HG03354 (cell line): ENCODE data around the gene GRIA2.

Experiments used
- ATAC-seq: cut with Tn5 transposase; IDR thresholded peaks from one replicate; pipeline ENCODE4 v1.9.1; 2021; ENCODE audit warnings: mild to moderate bottlenecking; ENCODE audit not compliant: unreplicated experiment, poor library complexity, severe bottlenecking

The GRIA2 gene

GRCh38 chr4:157358439-157358838 lies 137.9 kb downstream of the GRIA2 start:
- no peak for ATAC-seq

- ATAC-seq: no peak
Observed at GRCh38 chr4:157358851-157359250, 138.3 kb downstream of the GRIA2 start.

- ATAC-seq: no peak
Observed at GRCh38 chr4:157363360-157363759, 142.8 kb downstream of the GRIA2 start.

GRCh38 chr4:157372154-157372553 lies 151.6 kb downstream of the GRIA2 start:
- no peak for ATAC-seq

GRCh38 chr4:157372567-157372966 lies 152.0 kb downstream of the GRIA2 start:
- no peak for ATAC-seq

GRCh38 chr4:157389741-157390140 lies 169.2 kb downstream of the GRIA2 start:
- ATAC-seq: no peak

- no peak for ATAC-seq
Observed at GRCh38 chr4:157405070-157405469, 184.5 kb downstream of the GRIA2 start.
